GM19372 (cell line): ENCODE data around the gene KIFC1.
"Not testable (repeated sequence)": the region's sequence is repeated elsewhere in the genome, so short reads cannot be mapped to it uniquely, and the experiment has no call there.

Experiments used
- ATAC-seq: cut with Tn5 transposase; IDR thresholded peaks from one replicate; pipeline ENCODE4 v1.9.1; 2021; ENCODE audit warnings: mild to moderate bottlenecking, low read depth, moderate library complexity; ENCODE audit not compliant: unreplicated experiment

KIFC1 gene

GRCh38 chr6:33373960-33374910 is 17.4 kb upstream of the KIFC1 start:
- no peak for ATAC-seq

GRCh38 chr6:33375143-33375671 is 16.4 kb upstream of the KIFC1 start:
- no peak for ATAC-seq

GRCh38 chr6:33377171-33377570 is 14.5 kb upstream of the KIFC1 start:
- ATAC-seq: no peak

GRCh38 chr6:33379184-33379583 is 12.4 kb upstream of the KIFC1 start:
- ATAC-seq: not testable (repeated sequence)

GRCh38 chr6:33380272-33380981 is 11.2 kb upstream of the KIFC1 start:
- no peak for ATAC-seq

GRCh38 chr6:33383427-33384185 is 8.0 kb upstream of the KIFC1 start:
- no peak for ATAC-seq

GRCh38 chr6:33384581-33385020 is 7.0 kb upstream of the KIFC1 start:
- no peak for ATAC-seq

GRCh38 chr6:33390173-33390572 is 1.4 kb upstream of the KIFC1 start:
- no peak for ATAC-seq

- ATAC-seq: no peak
Observed at GRCh38 chr6:33390767-33391277, 801 bp upstream of the KIFC1 start.

GRCh38 chr6:33391922-33392594 is 435 bp downstream of the KIFC1 start:
- peak; percentile 12 for ATAC-seq

GRCh38 chr6:33392595-33392948 is 949 bp downstream of the KIFC1 start:
- no peak for ATAC-seq

GRCh38 chr6:33392979-33393378 is 1.4 kb downstream of the KIFC1 start:
- ATAC-seq: no peak

GRCh38 chr6:33397541-33397940 is 5.9 kb downstream of the KIFC1 start:
- ATAC-seq: no peak

- not testable (repeated sequence) for ATAC-seq
Observed at GRCh38 chr6:33398601-33399000, 7.0 kb downstream of the KIFC1 start.

GRCh38 chr6:33399881-33400280 is 8.3 kb downstream of the KIFC1 start:
- ATAC-seq: not testable (repeated sequence)

GRCh38 chr6:33404884-33405283 is 13.3 kb downstream of the KIFC1 start:
- ATAC-seq: no peak

GRCh38 chr6:33405386-33405940 is 13.8 kb downstream of the KIFC1 start:
- no peak for ATAC-seq

GRCh38 chr6:33406126-33406525 is 14.5 kb downstream of the KIFC1 start:
- ATAC-seq: no peak

GRCh38 chr6:33407132-33407718 is 15.6 kb downstream of the KIFC1 start:
- no peak for ATAC-seq
